ENCODE data around the gene OR10G3.

Gene OR10G3

GRCh38 chr14:21518725-21519124, 61.2 kb downstream of the OR10G3 start:
- Histone ChIP-seq H3K4me3 (ENCODE audit: low read length) (no peak overlapping the region), H3K9me2 (replicated peaks; ENCODE audit: control insufficient read depth, low read length) (no peaks in the 10 kb centered on the region), H3K27ac (ENCODE audit: low read depth, low read length) (no peak overlapping the region)

More at GRCh38 chr14:21518725-21519124, 61.2 kb downstream of the OR10G3 start:
- H3K27me3 ChIP-seq (ENCODE audit: control insufficient read depth, low read length) = no peaks in the 10 kb centered on the region
- H3K4me1 ChIP-seq (ENCODE audit: control insufficient read depth, low read length) = no peaks in the 10 kb centered on the region
- H3K4me2 ChIP-seq (ENCODE audit: low read length) = no peak overlapping the region
- no peaks in the 10 kb centered on the region for H3K9me3 ChIP-seq (ENCODE audit: control insufficient read depth, insufficient read depth, low read length)
- H4K20me1 ChIP-seq (ENCODE audit: control insufficient read depth, insufficient read depth, low read depth, low read length) = no peaks in the 10 kb centered on the region
- no peaks in the 10 kb centered on the region for H3K36me3 ChIP-seq (ENCODE audit: control insufficient read depth, low read length)
- TF ChIP-seq CTCF (IDR thresholded peaks at IDR 0.05; ENCODE audit: low read depth, low read length, poor library complexity, severe bottlenecking) (no peak), EZH2phosphoT487 (IDR thresholded peaks at IDR 0.05; ENCODE audit: borderline replicate concordance, low read length) (no peak)
- no peaks in the 10 kb centered on the region for H3K79me2 ChIP-seq (ENCODE audit: control insufficient read depth, low read length)
- H3F3A ChIP-seq (ENCODE audit: control insufficient read depth, insufficient read depth) = peaks cover 2% of the 10 kb centered on the region; the same call in 1 of the 2 replicates
